ENCODE data around the gene IFNA13. TPM values are rescaled to one million over a fixed set of nuclear protein-coding genes. Genes with fewer than 3 reads are reported as not detected.
"Not testable (repeated sequence)": the region's sequence is repeated elsewhere in the genome, so short reads cannot be mapped to it uniquely, and the experiment has no call there.

Gene IFNA13
- total and polyA plus RNA-seq, 12 donors, result not detected

DNA sequence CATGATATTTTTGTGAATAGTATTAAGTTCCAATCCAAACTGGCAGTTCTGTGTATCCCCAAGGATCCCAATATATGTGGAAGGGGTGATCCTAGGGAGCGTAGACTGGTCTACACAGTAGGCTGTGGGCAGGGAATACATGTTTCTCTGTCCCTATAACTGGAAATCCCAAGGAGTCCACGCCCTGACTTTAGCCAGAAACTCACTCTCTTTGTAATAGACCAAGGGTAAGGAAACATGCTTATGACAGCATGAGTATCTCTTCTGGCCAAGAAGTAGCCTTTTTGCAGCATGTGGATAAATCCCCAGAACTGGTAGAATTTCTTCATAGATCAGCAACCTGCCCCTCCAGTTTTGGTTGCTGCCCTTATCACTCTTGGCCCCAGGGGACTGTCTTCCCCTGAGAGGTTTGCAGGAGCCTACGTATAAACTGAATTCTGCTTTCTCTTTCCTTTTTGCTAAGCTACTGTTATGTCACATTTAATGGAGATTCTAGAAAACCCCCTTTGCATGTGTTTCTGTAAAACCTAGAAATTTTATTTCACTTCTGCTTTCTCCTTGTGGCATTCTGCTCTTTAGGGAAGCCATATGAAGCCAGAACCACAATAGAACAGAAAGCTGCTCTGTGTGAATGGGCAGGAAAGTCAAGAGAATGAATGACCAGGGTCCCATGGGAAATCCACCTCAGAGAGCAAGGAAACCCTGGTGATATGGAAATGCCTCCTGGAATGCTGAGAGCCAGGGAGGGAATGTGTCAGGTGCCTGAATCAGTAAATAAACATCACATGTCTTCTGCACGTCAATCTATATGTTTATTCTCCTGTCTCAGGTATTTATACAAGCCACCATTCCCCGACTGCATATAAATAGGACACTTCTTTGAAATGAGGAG, 13.8 kb upstream of the IFNA13 start:
- no peak overlapping the region for H3K27ac ChIP-seq
- H3K9me3 ChIP-seq, result no peaks in the 10 kb centered on the region
- intact Hi-C loops (cut with DNase I), result no loop called here
- no peak overlapping the region for H3K4me3 ChIP-seq
- no peaks in the 10 kb centered on the region for H3K36me3 ChIP-seq
- H3K4me1 ChIP-seq, result peaks cover 0 to 19% (median 0%) of the 10 kb centered on the region in 9 donors
- ATAC-seq (no peak), DNase-seq (no peak)
- TF ChIP-seq, protein P1, sequence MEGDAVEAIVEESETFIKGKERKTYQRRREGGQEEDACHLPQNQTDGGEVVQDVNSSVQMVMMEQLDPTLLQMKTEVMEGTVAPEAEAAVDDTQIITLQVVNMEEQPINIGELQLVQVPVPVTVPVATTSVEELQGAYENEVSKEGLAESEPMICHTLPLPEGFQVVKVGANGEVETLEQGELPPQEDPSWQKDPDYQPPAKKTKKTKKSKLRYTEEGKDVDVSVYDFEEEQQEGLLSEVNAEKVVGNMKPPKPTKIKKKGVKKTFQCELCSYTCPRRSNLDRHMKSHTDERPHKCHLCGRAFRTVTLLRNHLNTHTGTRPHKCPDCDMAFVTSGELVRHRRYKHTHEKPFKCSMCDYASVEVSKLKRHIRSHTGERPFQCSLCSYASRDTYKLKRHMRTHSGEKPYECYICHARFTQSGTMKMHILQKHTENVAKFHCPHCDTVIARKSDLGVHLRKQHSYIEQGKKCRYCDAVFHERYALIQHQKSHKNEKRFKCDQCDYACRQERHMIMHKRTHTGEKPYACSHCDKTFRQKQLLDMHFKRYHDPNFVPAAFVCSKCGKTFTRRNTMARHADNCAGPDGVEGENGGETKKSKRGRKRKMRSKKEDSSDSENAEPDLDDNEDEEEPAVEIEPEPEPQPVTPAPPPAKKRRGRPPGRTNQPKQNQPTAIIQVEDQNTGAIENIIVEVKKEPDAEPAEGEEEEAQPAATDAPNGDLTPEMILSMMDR (IDR thresholded peaks at IDR 0.05), result no peak
- 40 to 41% methylated on average over 5 of the region's 5 CpGs for WGBS, 2 donors
- H3K27me3 ChIP-seq, result peaks cover 4 to 90% (median 43%) of the 10 kb centered on the region in 7 donors

DNA sequence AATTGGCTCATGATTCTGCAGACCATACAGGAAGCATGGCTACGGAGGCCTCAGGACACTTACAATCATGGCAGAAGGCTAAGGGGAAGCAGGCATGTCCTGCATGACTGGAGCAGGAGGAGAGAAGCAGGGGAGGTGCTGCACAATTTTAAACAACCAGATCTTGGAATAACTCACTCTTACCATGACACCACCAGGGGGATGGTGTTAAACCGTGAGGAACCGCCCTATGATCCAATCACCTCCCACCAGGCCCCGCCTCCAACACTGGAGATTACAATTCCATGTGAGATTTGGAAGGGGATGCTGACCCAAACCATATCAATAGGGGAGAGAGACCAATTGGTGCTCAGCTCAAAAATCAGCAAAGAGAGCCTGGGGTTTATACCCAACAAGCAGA, 3.6 kb upstream of the IFNA13 start:
- peaks cover 0 to 28% (median 15%) of the 10 kb centered on the region in 7 donors for H3K27me3 ChIP-seq
- H3K9me3 ChIP-seq; H3K4me3 ChIP-seq; DNase-seq; intact Hi-C loops (cut with DNase I); H3K27ac ChIP-seq; H3K4me1 ChIP-seq; H3K36me3 ChIP-seq; ATAC-seq: not testable (repeated sequence)
- WGBS, 2 donors, result 60 to 66% methylated on average over 4 of the region's 4 CpGs

DNA sequence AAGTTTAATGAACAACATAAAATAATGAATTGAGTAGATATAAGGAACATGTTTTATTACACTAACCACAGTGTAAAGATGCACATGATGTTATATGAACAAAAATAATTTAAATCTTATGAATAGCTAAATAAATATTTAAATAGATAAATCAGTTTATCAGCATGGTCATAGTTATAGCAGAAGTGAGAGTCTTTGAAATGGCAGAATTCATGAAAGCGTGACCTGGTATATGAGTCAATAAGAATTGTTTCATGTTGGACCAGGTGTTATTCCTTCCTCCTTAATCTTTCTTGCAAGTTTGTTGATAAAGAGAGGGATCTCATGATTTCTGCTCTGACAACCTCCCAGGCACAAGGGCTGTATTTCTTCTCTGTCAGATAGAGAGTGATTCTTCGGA, 688 bp downstream of the IFNA13 start:
- intact Hi-C loops (cut with DNase I); H3K27ac ChIP-seq: not testable (repeated sequence)
- WGBS, 2 donors, result 98 to 100% methylated on average over 1 of the region's 2 CpGs

DNA sequence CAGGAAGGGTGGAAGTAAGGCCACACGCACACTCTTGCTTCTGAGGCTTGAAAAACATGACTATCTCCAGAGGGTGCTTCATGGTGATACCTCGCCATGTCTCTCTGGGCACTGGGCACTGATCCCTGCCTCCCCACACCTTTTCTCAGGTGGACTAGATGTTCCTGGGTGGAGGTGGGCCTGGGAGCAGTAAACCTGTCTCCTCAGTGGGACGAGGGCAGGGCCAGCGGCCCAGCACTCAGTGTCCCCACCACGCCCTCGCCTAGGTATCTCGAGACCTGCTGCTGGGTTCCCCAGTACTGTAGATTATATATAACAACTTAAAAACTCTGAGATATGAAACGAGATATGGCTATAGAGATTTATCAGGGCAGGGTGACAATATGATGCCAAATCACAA, 5.6 kb downstream of the IFNA13 start:
- DNase-seq (no peak), ATAC-seq (no peak)
- intact Hi-C loops (cut with DNase I), result no loop called here
- Histone ChIP-seq H3K4me1 (peaks cover 0 to 11% (median 0%) of the 10 kb centered on the region in 9 donors), H3K27me3 (peaks cover 0 to 37% (median 13%) of the 10 kb centered on the region in 7 donors), H3K4me3 (no peak overlapping the region), H3K27ac (no peak overlapping the region), H3K36me3 (no peaks in the 10 kb centered on the region), H3K9me3 (no peaks in the 10 kb centered on the region)
- TF ChIP-seq, protein P1 (IDR thresholded peaks at IDR 0.05), result no peak
- WGBS, 2 donors, result 85 to 86% methylated on average over 8 of the region's 8 CpGs

More for the DNA sequence above, 688 bp downstream of the IFNA13 start:
- not testable (repeated sequence) for H3K9me3 ChIP-seq, DNase-seq, H3K4me1 ChIP-seq, ATAC-seq, H3K4me3 ChIP-seq, H3K36me3 ChIP-seq
- peaks cover 0 to 39% (median 15%) of the 10 kb centered on the region in 7 donors for H3K27me3 ChIP-seq

DNA sequence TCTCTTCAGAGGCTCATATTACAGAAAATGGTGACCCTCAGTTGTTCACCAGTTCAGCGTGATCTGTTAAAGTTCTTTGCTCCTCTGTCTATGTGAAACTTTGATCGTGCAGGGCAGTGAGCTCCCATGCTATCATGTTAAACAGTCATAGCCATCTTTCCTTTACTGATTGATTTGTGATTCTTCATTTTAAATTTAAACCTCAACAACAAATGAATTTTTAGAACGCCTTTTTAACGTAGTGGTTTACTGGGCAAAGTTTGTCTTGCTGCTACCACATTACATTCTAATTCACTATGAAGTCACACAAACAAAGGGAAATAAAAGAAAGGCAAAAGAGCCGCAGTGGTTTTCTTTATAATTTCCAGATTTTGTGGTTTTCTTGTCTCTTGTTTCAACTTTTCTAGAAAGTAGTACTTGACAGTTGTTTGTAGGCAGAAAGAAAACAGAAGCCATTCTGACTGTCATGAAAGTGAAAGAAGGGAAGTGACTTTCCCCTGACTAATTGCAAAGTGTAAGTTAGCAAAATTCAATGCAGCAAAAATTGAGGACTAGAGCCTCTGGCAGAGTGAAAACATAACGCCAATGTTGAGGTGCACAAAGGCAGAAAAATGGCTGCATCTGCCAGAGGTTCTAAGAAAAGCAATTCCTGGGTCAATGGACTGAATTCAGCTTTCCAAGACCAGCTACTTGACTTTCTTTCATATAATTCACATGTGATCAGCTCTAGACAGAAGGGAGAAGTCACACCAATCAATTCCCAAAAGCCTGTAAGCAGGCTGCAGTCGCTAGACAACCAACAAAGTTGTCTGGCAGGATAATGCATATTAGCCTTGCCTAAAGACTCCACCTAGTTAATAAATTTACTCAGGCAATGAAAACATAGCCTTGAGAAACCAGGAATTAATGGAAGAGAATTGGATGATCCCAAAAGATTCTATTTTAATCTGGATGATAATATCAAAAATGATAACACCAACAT, 10.1 kb downstream of the IFNA13 start:
- DNase-seq, result no peak
- Histone ChIP-seq H3K27ac (peak overlapping the region in 1 of 10 donors; percentile 32), H3K4me1 (peaks cover 0 to 12% (median 0%) of the 10 kb centered on the region in 9 donors), H3K9me3 (no peaks in the 10 kb centered on the region), H3K4me3 (no peak overlapping the region), H3K27me3 (peaks cover 0 to 32% (median 1%) of the 10 kb centered on the region in 7 donors), H3K36me3 (no peaks in the 10 kb centered on the region)
- ATAC-seq, result no peak
- TF ChIP-seq, protein P1 (IDR thresholded peaks at IDR 0.05), result no peak
- WGBS, 2 donors, result 74 to 81% methylated on average over 7 of the region's 7 CpGs
- intact Hi-C loops (cut with DNase I), result no loop called here

All from heart right ventricle (tissue), 16 donors.